Activated CD4-positive, alpha-beta T cell treated with anti-CD3 and anti-CD28 coated beads for 4 hours (primary cell): ENCODE data around the gene CDON.

Experiments used
- DNase-seq, 2 donors: peaks; one replicate each; pipeline ENCODE4 v3.0.0-alpha.2; 2020

Gene CDON

DNA sequence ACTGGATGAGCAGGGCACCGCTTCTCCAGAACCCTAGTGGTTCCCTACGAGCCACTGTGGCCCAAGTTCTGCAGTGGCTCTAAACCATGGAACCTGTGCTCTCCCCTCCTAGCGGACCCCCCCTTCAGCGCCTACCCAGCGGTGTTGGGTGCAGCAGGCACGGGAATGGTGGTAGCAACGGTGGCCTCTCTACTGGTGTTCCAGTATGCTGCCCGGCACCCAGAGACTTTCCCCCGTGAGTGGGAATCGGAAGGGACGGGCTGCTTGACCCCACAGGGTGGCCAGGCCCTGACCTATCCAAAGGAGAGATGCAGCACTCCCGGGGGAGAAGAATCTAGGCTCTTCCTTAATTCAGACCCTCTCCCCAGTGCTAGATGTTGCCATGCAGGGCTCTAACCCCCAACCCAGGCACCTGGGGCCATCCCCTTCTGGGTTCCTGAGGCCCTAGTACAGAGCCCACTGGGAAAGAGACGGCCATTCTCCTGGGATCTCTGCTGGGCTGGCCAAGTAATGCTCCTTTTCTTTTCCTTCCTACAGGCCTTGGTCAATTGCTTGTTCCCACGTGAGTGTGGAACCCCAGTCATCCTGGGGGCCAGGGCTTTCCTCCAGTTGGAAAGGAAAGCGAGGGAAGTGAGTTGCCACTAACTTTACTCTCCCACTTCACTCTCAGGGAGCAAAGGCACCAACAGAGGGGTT, 107.6 kb downstream of the CDON start:
- no peak for DNase-seq

DNA sequence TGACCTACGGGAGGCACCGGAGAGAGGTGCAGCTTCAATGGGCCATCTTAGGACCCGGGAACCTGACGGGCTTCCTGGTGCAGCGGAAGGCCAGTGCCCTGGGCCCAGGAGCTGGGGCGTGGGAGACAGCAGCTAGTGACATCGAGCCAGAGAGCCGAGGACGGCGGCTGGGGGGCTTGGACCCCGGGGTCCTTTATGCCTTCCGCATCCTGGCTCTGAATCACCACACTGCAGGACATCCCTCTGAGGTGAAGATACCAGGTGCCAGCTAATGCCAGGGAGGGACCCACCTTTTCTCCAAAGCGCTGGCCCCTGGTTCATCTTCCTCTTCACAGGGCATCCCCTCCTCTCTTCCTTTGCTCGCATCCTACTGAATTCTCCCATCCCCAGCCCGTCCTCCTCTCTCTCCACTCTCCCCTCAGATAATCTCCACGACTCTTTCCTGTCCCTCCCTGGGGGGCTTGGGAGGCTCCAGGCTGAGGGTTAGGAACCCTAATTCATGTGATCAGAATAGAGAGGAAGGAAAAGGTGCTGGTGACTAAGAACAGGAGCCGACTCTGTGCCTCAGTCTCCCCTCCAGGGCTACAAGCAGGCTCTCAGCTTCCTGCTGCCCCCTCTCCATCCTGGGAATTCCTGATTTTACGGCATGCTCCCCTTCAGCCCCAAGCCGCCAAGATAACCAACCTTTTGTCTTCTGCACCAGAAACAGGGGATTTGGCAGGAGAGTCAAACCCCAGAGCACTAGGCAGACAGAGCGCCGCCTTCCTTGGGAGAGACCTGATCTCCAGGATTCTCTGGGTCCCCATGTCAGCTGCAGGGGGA, 108.3 kb downstream of the CDON start:
- DNase-seq, result no peak

DNA sequence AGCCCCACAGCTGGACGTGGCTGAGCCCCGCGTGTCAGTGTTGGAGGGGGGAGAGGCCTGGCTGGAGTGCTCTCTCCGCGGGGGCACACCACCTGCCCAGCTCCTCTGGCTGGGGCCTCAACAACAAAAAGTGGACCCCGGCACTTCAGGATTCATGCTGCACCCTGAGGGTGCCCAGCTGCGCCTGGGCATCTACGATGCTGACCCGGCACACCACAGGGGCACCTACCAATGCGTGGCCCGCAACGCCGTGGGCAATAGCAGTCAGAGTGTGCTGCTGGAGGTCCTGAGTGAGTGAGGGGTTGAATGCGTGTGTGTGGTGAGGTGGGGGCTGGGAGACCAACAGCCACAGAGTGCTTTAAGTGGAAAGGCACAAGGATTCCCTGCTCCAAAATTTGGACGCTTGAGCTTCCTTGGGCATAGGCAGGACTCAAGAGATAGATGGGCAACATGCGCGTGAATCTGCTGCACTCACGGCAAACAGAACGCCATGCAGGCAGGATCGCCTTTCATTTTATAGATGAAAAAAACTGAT, 109.2 kb downstream of the CDON start:
- DNase-seq, result no peak

DNA sequence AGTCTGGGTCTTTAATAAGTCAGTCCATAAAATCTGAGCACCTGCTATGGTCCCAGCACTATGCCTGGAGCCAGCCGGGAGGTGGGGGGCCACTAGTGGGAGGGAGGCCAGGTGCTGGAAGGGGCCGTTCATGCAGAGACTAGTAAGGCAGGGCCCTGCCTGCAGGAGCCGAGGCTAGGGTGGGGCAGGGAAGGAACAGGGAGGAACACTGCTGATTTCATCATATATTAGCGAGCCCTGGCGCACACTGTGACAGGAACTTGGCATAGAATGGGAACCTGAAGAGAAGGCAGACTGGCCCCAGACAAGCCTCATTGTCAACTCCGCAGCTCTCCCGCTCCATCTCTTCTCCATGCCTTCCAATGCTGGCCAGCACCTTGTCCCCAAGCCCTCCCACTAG, 109.7 kb downstream of the CDON start:
- DNase-seq, result no peak

DNA sequence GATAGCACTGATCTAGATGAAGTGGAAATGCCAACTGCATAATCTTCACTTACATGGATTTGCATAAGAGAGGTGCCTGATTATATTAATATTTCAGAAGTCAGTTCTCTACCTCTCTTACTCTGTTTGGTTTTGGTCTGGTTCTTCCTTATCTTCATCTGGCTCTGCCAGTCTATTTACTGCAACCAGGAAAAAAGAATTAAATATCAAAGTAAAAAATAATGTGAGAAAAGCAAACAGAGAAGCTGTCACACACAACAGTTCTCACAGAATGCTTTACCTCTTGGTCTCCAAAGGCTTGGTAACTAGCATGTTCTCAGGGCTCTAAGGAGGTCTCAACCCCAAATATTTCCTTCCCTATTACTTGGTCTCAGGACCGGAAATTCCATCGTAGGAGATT, 110.1 kb downstream of the CDON start:
- DNase-seq, result no peak

DNA sequence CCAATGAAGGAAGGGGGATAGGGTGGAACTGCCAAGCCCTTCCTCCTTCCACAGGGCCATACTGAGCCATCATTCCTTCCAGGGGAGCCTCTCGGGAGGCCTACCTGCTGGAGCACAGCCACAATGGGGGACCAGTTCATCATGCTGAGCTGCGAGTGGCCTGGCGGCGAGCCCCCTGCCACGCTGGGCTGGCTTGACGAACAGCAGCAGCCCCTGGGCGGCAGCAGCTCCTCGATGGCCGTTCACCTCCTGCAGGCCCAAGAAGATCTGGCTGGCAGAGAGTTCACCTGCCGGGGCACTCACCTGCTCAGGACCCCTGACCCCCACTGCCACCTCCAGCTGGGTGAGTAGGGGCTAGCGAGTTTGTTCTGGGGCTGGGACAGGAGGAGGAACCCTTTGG, 110.9 kb downstream of the CDON start:
- DNase-seq, result no peak

DNA sequence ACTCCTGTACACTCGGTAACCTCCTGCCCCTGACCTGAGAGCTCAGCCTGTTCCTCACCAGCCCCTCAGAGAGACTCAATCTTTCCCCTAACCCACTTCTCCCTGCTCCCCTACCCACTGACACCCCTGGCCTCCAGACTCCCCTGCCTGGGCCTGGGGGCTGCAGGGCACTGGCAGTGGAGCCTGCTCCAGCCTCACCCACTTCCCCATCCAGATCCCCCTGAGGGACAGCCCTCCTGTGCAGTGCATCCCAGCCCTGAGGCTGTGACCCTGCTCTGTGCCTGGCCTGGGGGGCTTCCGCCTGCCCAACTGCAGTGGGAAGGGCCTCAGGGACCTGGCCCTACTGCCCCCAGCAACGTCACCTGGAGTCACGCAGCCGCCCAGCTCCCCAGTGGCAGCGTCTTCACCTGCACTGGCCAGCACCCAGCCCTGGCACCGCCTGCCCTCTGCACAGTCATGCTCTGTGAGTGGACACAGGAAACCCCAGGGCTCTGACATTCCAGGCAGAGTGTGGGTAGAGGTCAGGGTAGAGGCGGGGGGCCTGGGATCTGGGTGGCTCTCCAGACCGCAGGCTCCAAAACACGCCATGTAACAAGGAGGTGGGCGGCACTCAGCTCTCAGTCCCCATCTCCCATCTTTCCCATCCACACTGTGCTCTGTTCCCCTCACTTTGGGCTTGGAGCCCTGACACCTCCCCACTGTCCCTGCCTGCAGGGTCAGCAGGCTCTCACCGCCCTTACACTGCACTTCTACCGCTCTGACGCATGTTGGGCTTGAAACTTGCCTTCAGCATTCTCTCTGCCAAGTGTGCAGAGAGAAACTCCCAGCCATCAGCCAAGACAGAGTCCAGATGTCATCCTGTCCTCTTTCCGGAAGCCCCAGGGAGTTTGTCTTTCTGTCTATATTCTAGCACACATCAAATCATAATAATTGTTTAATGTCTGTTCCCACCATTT, 111.7 kb downstream of the CDON start:
- DNase-seq, result no peak

DNA sequence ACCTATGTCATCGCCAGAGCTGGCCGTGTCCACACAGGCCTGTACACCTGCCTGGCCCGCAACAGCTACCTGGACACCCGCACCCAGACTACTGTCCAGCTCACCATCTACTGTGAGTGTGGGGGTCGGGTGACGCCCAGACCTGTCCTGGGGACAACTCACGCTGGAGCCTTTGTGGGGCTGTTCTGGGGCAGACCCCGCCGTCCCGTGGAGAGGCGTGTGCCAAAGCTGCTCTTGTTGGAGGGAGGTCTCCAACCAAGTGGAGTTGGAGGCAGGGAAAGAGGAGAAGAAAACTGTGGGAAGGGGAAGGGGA, 112.5 kb downstream of the CDON start:
- no peak for DNase-seq

DNA sequence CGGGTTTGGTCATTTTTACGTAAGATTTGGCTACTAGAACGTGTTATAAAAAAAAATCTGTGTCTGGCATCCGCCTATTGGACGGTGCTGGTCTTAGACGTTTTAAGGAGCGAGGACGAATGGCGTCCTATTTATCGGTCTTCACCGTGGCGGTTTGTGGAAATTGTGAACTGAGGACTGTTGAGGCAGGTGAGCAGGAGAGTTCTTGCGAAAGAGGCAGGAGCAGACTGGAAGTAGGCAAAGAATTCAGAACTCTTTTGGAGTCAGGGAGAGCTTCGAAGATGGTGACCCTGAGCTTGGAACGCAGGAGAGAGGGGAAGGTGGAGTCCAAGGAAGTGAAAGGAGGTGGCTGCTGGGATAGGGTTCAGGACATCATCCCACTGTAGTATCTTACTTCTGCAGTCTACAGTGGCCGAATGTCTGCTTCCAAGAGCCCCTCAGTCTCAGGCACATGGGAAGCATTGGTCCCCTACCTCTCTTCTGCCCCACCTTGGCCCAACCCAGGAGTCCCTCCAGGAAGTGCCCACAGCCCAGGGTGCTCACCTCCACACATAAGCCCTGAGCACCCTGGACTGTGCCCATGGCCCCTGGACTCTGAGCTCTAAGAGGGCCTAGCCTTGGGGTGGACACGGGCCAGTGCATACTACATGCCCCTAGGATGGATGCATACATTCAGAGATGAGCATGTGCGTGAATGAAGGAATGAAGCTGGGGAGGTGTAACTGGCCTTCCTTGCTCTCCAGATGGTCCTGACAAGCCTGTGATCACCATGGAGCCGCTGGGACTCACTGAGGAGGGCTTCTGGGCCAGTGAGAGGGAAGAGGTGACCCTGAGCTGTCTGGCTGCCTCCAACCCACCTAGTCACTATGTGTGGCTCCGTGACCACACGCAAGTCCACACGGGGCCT, 113.1 kb downstream of the CDON start:
- no peak for DNase-seq

DNA sequence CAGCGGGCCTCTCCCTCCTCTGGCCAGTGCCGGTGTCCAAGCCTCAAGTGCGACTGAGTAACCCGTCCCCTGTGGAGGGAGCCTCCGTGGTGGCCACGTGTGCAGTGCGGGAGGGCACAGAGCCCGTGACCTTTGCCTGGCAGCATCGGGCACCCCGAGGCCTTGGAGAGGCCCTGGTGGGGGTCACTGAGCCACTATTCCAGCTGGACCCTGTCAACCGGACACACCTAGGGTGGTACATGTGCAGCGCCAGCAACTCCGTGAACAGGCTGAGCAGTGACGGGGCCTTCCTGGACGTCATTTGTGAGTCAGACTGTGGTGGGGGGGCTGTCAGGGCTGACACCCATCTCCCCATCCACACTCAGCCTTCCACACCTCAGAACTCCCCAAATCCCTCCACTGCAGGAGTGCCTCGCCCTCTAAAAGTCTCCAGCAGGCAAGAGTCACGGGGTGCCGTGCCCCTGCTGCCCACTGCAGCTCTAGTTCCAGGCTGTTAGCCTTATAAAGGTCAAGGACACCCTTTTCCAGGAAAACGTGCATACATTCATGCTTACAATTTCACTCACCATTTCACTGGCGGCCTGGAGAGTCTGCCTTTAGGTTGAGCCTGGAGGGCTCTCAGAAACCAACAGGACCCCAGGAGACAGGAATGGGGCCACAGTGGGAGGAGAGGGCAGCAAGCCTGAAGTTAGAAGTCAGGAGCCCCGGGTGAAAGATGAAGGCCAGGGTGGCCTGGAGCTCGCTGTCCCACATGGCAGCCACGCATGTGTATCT, 114.2 kb downstream of the CDON start:
- DNase-seq, result no peak

DNA sequence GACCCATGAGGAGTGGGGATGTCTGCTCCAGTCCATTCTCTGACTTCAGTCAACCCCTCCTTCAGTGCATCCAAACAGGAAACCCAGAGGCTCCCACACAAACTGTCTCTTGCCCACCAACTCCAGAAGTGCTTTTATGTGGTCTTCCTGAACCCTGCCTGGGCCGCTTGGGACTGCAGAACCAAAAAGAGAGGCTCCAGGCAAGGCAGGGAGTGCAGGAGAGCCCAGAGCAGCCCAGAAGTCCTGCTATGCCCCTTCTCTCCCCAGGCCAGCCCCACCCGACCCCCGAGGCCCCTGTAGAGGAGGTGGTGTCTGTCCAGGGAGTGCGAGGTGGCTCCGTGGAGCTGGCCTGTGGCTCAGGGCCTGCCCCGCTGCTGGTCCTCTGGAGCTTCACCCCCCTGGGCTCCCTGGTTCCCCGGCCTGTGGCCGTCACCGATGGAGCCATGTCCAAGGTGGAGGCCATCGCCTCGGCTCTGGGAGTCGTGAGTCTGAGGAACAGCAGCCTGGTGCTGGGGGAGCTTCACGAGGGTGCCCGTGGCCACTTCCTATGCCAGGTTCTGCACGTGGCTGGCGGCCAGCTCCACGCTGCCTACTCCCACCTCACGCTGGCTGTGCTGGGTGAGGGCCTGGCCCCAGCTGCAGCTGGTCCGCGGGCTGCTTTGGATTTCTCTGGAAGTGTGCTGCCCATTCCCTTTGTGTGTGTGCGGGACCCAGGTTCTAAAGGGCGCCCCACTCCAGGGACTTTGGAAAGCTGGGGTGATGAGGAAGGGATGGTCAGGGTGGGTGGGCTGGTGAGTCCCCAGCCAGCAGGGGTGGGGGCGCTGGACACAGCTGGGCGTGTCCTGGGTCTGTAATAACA, 115.0 kb downstream of the CDON start:
- no peak for DNase-seq

DNA sequence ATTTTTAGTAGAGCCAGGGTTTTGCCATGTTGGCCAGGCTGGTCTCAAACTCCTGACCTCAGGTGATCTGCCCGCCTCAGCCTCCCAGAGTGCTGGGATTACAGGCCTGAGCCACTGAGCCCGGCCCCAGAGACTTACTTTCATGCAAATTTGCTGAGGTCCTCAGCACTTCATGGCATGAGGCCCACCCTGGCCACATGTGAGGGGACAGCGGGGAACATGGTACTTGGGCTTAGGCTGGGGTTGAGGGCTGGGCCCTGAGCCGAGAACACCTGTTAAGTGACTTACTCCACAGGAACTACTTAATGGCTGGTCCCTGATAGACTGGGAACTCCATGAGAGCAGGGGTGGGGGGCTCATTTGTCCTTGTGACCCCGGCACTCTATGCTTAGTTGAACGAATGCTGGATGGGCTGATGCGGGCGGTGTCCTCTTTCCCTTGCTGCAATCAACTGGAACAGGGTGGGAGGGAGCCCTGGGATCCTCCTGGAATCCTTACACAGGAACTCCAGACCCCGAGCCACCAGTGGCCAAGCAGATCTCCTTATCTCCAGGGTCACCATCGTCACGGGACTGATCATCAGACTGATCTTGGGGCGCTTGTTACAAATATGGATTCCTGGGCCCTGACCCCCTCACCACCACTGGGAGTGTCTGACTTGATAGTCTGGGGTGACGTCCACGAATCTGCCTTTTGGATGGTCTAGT, 115.8 kb downstream of the CDON start:
- DNase-seq, result no peak

DNA sequence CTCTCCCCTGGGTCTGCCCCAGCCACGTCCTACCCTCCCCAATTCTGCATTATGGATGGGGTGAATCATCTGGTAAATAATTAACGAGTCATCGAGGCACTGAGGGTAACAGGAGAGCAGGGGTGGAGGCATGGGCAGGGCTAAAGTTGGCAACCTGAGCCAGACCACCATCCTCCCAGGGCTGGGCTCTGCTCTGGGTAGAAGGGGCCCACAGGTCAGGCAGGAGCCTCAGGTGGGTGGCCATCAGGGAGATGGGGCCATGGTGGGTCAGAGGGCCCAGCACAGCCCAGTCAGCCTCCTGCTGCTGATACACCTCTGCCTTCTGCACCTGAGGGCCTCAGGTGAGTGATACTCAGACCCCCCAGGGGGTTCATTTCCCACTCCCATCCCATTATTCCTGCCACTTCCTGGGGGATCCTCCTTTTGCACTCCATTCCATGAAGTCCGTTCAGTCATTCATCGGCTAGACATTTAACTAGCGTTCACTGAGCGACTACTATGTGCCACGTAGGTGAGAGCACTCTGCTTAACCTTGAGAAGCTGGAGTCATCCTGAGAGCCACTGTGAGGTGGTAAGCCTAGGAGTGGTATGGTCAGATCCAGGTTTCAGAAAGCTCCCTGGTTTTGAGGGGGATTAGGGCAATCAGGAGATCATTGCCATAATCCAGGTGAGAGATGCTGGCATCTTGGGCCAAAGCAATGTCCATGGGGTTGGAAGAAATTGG, 116.7 kb downstream of the CDON start, which contains the start of gene VSIG10L2:
Gene VSIG10L2 (plus strand): TSS at position 248 of the 724 bp plus-strand sequence. CDS start 12 bp downstream, at position 260.
- DNase-seq, result no peak

DNA sequence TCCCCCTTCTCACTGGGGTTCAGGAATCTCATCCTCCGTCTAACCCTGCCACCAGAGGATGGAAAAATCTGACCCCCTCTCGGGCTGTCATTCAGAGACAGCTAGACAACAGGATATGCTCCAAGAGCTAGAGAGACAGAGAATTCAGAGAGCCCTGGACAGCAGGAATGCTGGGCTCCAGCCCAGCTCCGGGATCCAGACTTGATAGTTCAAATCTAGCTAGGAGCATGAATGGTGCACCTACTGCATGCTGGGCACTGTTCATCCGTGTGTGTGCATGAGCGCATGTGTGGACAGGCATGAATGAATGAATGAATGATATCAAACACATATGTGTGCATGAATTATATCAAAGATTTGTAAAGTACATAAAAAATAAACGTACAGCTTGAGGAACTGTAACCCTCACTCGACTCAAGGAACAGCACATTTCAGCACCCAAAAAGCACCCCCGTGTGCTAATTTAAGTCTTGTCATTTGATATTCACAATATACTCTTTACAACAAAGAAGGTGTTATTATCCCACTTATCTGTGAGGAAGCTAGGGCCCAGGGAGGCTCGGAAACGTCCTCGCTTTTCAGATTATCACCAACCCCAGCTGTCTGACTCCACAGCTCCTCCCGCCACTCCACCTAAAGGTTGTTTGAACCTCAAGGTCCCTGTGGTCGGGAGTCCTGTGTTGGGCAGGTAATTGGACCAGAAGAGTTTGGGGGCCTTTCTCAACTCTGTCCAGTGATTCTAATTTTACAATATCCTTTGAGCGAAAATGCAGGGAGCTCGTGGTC, 117.5 kb downstream of the CDON start:
- DNase-seq, result no peak

DNA sequence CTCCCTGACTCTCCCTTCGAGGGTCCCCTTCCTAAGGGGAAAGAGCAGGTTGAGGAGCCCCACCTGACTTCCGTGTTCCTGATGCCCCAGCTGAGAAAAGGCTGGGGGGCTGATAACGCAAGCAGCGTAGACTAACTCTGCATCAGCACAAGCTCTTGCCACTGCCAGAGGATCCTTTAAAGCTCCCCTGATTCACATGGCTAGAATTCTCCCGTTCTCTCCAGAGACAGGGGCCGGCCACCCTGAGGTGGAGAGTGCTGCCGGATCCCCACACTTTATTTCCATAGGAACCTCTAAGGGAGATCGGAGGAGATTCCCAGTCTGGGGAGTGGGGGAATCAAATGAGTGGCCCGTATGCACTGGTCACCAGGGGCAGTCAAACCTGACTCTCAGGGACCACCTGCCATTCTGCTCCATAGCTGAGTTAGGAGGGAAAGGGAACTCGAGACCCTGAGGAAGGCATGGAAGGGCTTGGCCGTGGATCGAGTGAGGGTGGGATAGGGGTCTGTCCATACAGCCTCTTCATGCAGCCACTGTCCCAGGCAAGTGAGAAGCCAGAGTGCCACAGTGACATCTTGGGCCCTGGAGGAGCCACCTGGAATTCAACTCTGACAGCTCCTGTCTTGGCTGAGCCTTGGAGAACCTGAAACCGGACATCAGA, 118.2 kb downstream of the CDON start:
- DNase-seq, result no peak

DNA sequence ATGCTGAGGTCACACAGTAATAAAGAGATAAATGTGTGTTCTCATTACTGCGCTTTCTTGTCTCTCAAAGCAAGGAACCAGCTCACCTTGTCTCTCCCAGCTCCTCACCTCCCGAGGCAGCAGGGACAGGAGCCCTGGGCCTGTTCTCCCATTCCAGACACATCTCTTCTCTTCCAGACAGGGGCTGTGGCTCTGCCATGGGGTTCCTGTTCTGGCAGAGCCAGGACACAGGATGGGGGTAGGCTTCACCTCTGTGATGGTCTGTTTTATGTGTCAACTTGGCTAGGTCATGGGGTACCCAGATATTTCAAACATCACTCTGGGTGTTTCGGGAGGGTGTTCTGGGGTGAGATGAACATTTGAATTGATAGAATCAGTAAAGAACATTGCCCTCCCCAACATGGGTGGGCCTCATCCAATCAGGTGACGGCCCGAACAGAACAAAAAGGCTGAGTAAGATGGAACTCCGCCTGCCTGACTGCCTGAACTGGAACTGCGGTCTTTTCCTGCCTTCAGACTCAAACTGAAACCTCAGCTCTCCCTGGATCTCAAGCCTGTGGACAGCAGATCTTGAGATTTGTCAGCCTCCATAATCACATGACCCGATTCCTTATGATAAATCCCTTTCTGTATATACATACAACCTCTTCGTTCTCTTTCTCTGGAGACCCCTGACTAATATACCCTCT, 118.9 kb downstream of the CDON start:
- DNase-seq, result no peak
